ENCODE measurements around the gene PSRC1.

The PSRC1 gene

DNA sequence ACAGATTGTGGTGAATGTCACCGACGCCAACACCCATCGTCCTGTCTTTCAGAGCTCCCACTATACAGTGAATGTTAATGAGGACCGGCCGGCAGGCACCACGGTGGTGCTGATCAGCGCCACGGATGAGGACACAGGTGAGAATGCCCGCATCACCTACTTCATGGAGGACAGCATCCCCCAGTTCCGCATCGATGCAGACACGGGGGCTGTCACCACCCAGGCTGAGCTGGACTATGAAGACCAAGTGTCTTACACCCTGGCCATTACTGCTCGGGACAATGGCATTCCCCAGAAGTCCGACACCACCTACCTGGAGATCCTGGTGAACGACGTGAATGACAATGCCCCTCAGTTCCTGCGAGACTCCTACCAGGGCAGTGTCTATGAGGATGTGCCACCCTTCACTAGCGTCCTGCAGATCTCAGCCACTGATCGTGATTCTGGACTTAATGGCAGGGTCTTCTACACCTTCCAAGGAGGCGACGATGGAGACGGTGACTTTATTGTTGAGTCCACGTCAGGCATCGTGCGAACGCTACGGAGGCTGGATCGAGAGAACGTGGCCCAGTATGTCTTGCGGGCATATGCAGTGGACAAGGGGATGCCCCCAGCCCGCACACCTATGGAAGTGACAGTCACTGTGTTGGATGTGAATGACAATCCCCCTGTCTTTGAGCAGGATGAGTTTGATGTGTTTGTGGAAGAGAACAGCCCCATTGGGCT is 30.6 kb downstream of the PSRC1 start:
- no peak overlapping the region for H3K4me3 Mint-ChIP-seq
- H3K9me3 Mint-ChIP-seq = no peaks in the 10 kb centered on the region
- H3K27ac Mint-ChIP-seq = no peak overlapping the region
- peaks cover 4% of the 10 kb centered on the region for H3K4me1 Mint-ChIP-seq (ENCODE audit: low read depth)
- peaks cover 16% of the 10 kb centered on the region for H3K27me3 Mint-ChIP-seq (ENCODE audit: low read depth)
- H3K36me3 Mint-ChIP-seq (ENCODE audit: low read depth) = no peaks in the 10 kb centered on the region

DNA sequence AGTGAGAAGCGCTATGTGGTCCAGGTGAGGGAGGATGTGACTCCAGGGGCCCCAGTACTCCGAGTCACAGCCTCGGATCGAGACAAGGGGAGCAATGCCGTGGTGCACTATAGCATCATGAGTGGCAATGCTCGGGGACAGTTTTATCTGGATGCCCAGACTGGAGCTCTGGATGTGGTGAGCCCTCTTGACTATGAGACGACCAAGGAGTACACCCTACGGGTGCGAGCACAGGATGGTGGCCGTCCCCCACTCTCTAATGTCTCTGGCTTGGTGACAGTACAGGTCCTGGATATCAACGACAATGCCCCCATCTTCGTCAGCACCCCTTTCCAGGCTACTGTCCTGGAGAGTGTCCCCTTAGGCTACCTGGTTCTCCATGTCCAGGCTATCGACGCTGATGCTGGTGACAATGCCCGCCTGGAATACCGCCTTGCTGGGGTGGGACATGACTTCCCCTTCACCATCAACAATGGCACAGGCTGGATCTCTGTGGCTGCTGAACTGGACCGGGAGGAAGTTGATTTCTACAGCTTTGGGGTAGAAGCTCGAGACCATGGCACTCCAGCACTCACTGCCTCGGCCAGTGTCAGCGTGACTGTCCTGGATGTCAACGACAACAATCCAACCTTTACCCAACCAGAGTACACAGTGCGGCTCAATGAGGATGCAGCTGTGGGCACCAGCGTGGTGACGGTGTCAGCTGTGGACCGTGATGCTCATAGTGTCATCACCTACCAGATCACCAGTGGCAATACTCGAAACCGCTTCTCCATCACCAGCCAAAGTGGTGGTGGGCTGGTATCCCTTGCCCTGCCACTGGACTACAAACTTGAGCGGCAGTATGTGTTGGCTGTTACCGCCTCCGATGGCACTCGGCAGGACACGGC is 31.4 kb downstream of the PSRC1 start:
- H3K4me1 Mint-ChIP-seq (ENCODE audit: low read depth) = peaks cover 4% of the 10 kb centered on the region
- no peak overlapping the region for H3K27ac Mint-ChIP-seq
- peaks cover 22% of the 10 kb centered on the region for H3K27me3 Mint-ChIP-seq (ENCODE audit: low read depth)
- no peak overlapping the region for H3K4me3 Mint-ChIP-seq
- H3K36me3 Mint-ChIP-seq (ENCODE audit: low read depth) = no peaks in the 10 kb centered on the region
- no peaks in the 10 kb centered on the region for H3K9me3 Mint-ChIP-seq

DNA sequence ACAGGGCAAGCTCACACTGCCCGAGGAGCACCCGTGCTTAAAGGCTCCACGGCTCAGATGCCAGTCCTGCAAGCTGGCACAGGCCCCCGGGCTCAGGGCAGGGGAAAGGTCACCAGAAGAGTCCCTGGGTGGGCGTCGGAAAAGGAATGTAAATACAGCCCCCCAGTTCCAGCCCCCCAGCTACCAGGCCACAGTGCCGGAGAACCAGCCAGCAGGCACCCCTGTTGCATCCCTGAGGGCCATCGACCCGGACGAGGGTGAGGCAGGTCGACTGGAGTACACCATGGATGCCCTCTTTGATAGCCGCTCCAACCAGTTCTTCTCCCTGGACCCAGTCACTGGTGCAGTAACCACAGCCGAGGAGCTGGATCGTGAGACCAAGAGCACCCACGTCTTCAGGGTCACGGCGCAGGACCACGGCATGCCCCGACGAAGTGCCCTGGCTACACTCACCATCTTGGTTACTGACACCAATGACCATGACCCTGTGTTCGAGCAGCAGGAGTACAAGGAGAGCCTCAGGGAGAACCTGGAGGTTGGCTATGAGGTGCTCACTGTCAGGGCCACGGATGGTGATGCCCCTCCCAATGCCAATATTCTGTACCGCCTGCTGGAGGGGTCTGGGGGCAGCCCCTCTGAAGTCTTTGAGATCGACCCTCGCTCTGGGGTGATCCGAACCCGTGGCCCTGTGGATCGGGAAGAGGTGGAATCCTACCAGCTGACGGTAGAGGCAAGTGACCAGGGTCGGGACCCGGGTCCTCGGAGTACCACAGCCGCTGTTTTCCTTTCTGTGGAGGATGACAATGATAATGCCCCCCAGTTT is 32.3 kb downstream of the PSRC1 start:
- Mint-ChIP-seq H3K9me3 (no peaks in the 10 kb centered on the region), H3K27me3 (ENCODE audit: low read depth) (peaks cover 25% of the 10 kb centered on the region), H3K4me1 (ENCODE audit: low read depth) (peaks cover 4% of the 10 kb centered on the region), H3K36me3 (ENCODE audit: low read depth) (no peaks in the 10 kb centered on the region), H3K27ac (no peak overlapping the region), H3K4me3 (peak overlapping the region; percentile 46)

DNA sequence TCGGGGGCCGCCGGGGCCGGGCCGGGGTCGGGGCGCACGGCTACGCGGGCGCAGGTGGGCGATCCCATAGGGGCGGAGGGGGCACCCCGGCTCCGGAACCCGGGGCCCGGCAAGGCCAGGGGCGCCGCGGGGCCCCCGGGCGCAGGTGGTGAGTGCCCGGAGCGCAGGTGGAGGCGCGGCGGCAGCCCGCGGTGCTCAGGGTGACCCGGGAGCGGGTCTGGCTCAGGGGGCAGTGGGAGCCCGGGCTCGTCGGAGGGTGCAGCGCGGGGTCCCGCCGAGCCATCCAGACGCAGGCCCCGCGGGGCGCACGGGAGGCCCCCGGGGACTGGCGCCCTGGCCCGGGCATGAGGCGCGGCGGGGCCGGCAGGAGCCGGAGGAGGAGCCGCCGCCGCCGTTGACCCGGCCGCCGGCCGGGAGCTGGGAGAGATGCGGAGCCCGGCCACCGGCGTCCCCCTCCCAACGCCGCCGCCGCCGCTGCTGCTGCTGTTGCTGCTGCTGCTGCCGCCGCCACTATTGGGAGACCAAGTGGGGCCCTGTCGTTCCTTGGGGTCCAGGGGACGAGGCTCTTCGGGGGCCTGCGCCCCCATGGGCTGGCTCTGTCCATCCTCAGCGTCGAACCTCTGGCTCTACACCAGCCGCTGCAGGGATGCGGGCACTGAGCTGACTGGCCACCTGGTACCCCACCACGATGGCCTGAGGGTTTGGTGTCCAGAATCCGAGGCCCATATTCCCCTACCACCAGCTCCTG is 33.1 kb downstream of the PSRC1 start:
- Mint-ChIP-seq H3K27ac (no peak overlapping the region), H3K27me3 (ENCODE audit: low read depth) (peaks cover 25% of the 10 kb centered on the region), H3K4me3 (no peak overlapping the region), H3K9me3 (no peaks in the 10 kb centered on the region), H3K4me1 (ENCODE audit: low read depth) (peaks cover 4% of the 10 kb centered on the region), H3K36me3 (ENCODE audit: low read depth) (no peaks in the 10 kb centered on the region)

DNA sequence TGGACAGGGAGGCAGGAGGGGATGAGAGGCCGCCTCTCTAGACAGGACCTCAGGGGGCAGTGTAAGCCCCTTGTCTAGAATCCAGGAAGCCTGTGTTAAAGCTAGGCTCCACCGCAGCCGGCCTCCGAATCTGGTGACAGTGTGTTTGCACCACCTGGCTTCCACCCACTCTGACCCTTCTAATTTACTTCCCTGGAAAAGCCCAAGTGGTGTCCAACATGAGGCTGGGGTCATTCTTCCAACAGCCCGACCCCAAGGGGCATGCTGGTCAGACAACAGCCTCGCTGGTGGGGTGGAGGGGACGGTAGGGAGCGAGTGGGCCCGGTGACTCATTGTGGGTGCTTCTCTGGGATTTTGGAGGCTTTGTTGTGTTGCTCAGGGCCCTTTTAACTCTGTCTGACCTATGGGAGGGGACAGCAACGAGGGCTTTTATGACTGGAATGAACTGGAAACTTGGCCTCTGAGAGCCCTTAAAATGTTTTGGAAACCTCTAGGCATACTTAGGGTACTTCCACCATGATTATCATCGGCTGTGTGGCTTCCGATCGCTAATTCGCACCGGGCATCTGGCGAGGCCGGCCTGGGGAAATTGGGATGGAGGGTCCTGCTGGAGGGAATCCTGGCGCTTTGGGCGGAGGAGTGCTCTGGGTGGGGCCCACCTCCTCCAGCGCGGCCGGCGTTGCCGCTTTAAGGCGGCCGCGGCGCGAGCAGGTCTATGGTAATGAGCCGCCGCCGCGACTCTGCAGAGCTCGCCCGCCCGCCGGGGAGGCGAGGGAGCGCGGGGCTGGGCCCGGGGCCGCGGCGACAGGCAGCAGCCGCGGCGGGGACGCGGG is 33.9 kb downstream of the PSRC1 start, which contains the start of gene CELSR2:
Gene CELSR2 (plus strand): TSS at position 743 of the 833 bp plus-strand sequence. CDS start 541 bp downstream, outside the sequence.
- H3K36me3 Mint-ChIP-seq (ENCODE audit: low read depth) = no peaks in the 10 kb centered on the region
- peak within 1 kb of the TSS; percentile 37 for H3K4me3 Mint-ChIP-seq
- no peaks in the 10 kb centered on the region for H3K9me3 Mint-ChIP-seq
- no peak within 1 kb of the TSS for H3K27ac Mint-ChIP-seq
- H3K27me3 Mint-ChIP-seq (ENCODE audit: low read depth) = peaks cover 33% of the 10 kb centered on the region
- H3K4me1 Mint-ChIP-seq (ENCODE audit: low read depth) = peaks cover 4% of the 10 kb centered on the region

DNA sequence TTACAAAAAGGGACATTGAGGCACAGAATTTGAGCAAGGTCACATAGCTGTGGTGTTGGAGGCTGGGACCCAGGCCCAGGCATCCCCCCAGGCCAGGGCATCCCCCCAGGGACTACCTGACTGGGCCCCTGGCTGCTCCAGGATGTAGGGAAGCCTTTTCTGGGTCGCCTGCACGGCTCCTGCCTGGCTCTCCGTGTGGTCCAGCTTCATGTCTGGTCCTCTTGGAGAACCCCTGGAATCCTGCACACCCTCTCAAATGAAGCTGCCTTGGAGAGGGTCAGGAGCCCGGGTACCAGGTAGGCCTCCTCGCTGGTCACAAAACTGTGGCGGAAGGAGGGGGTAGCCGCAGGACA is 34.5 kb downstream of the PSRC1 start:
- H3K9me3 Mint-ChIP-seq = no peaks in the 10 kb centered on the region
- H3K27ac Mint-ChIP-seq = no peak overlapping the region
- peaks cover 4% of the 10 kb centered on the region for H3K4me1 Mint-ChIP-seq (ENCODE audit: low read depth)
- H3K27me3 Mint-ChIP-seq (ENCODE audit: low read depth) = peaks cover 34% of the 10 kb centered on the region
- no peaks in the 10 kb centered on the region for H3K36me3 Mint-ChIP-seq (ENCODE audit: low read depth)
- no peak overlapping the region for H3K4me3 Mint-ChIP-seq

DNA sequence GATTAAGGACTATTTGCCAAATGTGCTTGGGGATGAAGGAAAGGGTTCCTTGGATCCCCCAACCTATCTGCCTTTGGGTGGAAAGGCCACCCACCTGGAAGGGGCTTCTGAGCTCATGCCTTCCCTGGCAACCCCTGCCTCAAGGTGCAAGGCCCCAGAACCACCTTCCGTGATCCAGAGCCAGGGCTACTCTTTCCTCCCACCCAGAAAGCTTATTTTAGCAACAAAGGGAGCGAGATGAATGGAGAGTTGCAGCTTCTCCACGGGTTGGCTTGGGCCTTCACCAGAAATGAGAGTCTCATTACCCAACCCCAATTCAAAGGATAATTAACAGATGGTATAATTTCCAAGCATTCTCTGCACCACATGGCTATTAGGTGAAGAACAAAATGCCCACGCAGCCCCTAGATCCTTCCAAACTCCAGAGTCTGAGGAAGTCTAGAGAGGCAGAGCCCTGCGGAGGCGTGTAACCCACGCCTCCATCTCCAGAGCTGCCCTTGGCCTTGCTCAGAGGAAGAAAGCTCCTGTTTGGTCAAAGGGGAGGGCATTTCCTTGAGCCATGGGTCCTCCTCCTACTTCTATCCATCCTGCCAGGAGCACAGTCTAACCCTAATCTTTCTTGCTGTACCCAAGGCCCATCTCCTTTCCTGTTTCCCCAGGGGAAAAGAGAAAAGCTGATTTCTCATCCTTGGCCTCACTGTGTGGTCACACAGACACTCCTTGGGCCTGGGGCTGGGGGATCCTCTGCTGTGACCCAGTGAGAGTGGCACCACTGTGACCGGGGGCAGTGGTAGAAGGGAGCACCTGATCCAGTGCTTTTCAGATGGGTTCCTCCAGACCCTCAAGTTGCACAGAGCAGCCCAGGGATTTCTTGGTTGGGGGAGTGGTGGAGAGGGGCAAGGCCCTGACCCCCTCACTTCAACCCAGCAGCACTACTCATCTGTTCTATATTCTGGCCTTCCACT is 35.3 kb downstream of the PSRC1 start:
- Mint-ChIP-seq H3K27me3 (ENCODE audit: low read depth) (peaks cover 34% of the 10 kb centered on the region), H3K27ac (no peak overlapping the region), H3K4me1 (ENCODE audit: low read depth) (peaks cover 4% of the 10 kb centered on the region)

DNA sequence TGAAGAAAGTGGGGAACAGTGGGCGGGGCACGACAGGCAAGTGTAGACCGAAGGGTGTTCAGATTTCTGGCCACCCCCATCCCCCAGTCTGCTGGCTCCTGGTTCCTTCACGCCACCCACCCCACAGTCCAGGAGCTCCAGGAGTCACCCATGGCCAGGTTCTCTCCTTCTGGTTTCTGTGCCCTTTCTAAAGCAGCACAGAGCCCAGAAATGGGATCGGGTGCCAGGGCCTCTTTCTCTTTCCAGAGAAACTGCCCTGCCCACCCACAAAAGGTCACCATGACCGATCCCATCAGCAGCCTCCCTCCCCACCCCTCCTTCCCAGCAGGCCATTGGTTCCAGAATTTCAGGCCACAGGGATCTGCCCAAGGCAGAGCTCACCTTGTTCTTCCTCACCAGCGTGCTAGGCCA is 36.8 kb downstream of the PSRC1 start:
- Mint-ChIP-seq H3K36me3 (ENCODE audit: low read depth) (no peaks in the 10 kb centered on the region), H3K4me3 (no peak overlapping the region), H3K27ac (no peak overlapping the region), H3K27me3 (ENCODE audit: low read depth) (peaks cover 40% of the 10 kb centered on the region), H3K4me1 (ENCODE audit: low read depth) (peaks cover 9% of the 10 kb centered on the region), H3K9me3 (no peaks in the 10 kb centered on the region)

More for the DNA sequence above, 35.3 kb downstream of the PSRC1 start:
- no peak overlapping the region for H3K4me3 Mint-ChIP-seq
- no peaks in the 10 kb centered on the region for H3K9me3 Mint-ChIP-seq
- H3K36me3 Mint-ChIP-seq (ENCODE audit: low read depth) = no peaks in the 10 kb centered on the region

DNA sequence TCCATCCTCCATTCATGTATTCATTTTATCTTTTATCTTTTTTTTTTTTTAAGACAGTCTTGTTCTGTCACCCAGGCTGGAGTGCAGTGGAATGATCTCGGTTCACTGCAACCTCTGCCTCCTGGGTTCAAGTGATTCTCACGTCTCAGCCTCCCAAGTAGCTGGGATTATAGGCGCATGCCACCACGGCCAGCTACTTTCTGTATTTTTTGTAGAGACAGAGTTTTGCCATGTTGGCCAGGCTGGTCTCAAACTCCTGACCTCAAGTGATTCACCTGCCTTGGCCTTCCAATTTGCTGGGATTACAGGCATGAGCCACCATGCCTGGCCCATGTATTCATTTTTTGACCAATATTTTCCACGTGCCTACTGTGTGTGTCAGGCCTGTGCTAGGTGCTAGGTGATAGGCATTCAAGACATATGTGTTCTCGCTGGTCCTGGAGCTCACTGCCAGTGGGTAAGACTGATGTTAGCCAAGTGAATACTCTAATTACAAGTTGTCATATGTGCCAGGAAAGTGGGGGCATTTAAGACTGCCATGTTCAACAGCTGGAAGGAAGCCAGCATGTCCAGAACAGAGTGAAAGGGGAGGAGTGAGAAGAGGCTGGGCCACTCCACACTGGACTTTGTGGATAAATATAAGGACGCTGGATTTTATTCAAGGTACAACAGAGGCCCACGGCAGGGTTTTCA is 38.9 kb downstream of the PSRC1 start:
- H3K27ac Mint-ChIP-seq = no peak overlapping the region
- H3K4me1 Mint-ChIP-seq (ENCODE audit: low read depth) = peaks cover 6% of the 10 kb centered on the region

DNA sequence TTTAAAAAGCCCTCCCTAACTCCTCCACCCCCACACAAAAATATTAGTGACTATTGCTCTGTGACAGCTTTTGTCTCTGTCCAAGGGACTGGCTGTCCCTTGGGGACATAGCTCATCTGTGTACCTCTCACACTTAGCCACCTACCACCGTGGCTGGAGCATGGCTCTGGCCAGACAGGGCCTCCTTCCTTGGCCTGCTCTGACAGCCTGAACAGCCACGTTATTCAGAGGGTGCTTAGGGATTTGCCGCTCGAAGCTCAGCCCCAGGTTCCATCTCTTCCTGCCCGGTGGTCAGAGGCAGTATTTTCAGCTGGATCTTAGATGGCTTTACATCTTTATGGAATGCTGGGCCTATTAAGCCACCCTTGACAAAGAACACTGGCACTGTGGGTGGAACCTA is 39.7 kb downstream of the PSRC1 start:
- Mint-ChIP-seq H3K9me3 (no peaks in the 10 kb centered on the region), H3K27ac (no peak overlapping the region), H3K4me1 (ENCODE audit: low read depth) (peaks cover 5% of the 10 kb centered on the region), H3K36me3 (ENCODE audit: low read depth) (peaks cover 2% of the 10 kb centered on the region), H3K4me3 (no peak overlapping the region), H3K27me3 (ENCODE audit: low read depth) (peaks cover 30% of the 10 kb centered on the region)

More for the DNA sequence above, 38.9 kb downstream of the PSRC1 start:
- Mint-ChIP-seq H3K4me3 (no peak overlapping the region), H3K36me3 (ENCODE audit: low read depth) (no peaks in the 10 kb centered on the region), H3K27me3 (ENCODE audit: low read depth) (peaks cover 31% of the 10 kb centered on the region), H3K9me3 (no peaks in the 10 kb centered on the region)

DNA sequence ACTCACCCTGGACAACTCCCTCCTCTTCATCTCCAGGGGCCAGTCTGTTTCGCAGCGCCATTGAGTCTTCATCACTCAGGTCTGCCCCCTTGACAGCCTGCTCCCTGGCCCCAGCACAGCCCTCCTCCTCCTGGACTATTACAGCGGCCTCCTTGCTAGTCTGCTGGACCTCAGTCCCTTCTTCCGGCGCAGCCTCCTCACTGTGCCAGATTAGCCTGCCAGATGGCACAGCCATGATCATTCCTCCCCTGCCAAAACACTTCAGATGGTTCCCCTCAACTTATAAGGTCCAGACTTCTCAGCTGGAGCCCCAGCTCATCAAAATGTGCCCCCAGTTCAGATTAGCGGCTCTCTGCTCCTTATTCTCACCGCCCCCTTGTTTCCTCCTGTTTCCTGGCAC is 40.6 kb downstream of the PSRC1 start:
- H3K4me1 Mint-ChIP-seq (ENCODE audit: low read depth) = peaks cover 5% of the 10 kb centered on the region
- H3K4me3 Mint-ChIP-seq = no peak overlapping the region
- H3K36me3 Mint-ChIP-seq (ENCODE audit: low read depth) = peaks cover 10% of the 10 kb centered on the region
- peak overlapping the region; percentile 38 for H3K27ac Mint-ChIP-seq
- H3K9me3 Mint-ChIP-seq = no peaks in the 10 kb centered on the region
- H3K27me3 Mint-ChIP-seq (ENCODE audit: low read depth) = peaks cover 30% of the 10 kb centered on the region

DNA sequence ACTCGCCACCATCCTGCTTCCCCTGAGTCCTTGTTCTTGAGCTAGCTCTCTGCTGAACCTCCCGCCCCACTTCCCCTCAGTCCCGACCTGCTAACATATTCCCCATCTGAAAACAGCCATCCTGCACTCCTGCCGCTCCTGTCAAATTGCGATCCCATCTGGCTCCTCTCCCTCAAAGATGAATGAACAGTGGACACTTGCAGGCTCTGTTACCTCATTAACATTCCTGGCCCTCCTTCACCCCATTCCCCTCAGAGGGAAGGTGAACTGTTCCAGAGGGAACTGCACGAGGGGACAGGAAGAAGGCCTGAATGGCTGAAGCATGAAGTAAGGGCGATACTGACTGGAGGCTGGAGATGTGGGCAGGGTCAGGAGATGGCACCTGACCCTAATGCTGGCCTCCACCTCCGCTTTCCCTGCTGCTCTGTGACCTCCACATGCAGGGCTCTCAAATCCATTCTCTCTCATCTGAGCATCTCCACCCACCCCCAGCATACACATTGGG is 41.1 kb downstream of the PSRC1 start:
- H3K9me3 Mint-ChIP-seq = no peaks in the 10 kb centered on the region
- H3K4me1 Mint-ChIP-seq (ENCODE audit: low read depth) = peaks cover 5% of the 10 kb centered on the region
- H3K27ac Mint-ChIP-seq = no peak overlapping the region
- peaks cover 27% of the 10 kb centered on the region for H3K27me3 Mint-ChIP-seq (ENCODE audit: low read depth)
- no peak overlapping the region for H3K4me3 Mint-ChIP-seq
- peaks cover 13% of the 10 kb centered on the region for H3K36me3 Mint-ChIP-seq (ENCODE audit: low read depth)

Measured in T-helper 1 cell treated with Interleukin-12 subunit alpha and Interleukin-12 subunit beta and Interleukin-4 antibody, amounts not matched to agents 30 μg/mL and 1 μg/mL, for 36 hours (primary cell).